ENCODE data around the gene TMC3.
"Not testable (repeated sequence)": the region's sequence is repeated elsewhere in the genome, so short reads cannot be mapped to it uniquely, and the experiment has no call there.

The TMC3 gene

DNA sequence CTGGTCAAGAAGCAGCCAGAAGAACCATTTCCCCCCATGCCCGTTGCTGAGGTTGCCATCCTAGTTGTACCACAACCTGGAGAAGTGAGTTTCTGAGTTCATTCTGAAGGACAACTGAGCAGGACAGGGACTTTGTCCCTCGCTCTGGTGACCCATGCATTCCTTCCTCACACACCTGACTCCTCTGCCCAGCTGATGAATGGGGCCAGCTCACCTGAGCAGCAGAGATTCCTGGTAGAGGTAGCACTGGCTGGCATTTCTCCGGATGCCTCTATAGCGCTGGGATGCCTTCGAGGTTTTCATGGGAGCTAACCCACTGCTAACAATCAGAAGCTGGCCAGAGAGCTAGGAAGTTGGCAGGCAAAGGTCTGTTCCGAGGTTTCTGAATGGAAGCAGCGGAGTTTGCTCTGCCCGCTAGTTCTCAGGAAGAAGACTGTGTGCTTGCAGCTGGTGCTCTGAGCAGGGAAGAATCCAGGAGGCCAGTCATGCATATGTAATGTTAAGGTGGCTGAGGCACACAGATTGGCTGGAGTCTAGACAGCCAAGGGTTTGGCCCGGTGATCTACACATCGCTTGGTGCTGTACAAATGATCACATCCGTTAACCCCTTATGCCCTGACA, at the start of gene TMC3:
Gene TMC3 (minus strand): TSS at position 439 of the 621 bp plus-strand sequence. CDS start 136 bp downstream, at position 303.
- TF ChIP-seq, protein P1, sequence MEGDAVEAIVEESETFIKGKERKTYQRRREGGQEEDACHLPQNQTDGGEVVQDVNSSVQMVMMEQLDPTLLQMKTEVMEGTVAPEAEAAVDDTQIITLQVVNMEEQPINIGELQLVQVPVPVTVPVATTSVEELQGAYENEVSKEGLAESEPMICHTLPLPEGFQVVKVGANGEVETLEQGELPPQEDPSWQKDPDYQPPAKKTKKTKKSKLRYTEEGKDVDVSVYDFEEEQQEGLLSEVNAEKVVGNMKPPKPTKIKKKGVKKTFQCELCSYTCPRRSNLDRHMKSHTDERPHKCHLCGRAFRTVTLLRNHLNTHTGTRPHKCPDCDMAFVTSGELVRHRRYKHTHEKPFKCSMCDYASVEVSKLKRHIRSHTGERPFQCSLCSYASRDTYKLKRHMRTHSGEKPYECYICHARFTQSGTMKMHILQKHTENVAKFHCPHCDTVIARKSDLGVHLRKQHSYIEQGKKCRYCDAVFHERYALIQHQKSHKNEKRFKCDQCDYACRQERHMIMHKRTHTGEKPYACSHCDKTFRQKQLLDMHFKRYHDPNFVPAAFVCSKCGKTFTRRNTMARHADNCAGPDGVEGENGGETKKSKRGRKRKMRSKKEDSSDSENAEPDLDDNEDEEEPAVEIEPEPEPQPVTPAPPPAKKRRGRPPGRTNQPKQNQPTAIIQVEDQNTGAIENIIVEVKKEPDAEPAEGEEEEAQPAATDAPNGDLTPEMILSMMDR (IDR thresholded peaks at IDR 0.05; ENCODE audit: extremely low read depth, missing control alignments): no peak
- DNase-seq (ENCODE audit: low spot score): no peak

DNA sequence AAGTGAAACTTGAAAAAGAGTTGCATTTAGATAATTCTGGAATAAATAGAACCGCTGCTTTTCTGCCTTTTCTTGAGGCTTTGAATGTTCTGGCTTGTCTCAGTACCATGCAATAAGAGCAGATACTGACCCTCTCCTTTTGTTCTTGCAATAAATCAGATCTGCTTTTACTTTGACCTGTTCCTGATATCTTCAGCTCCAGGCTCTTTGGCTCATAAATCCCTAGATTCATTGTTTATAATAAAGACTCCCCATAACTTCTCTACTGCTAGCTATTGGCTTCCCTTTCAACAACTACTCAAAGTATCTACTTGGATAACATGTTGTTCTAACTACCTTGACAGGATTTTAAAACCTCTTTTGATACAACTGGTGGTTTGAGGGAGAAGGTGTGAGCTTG, 47.4 kb upstream of the TMC3 start:
- TF ChIP-seq, protein P1 (IDR thresholded peaks at IDR 0.05; ENCODE audit: extremely low read depth, missing control alignments): no peak
- DNase-seq (ENCODE audit: low spot score): no peak

- TF ChIP-seq, protein P1 (IDR thresholded peaks at IDR 0.05; ENCODE audit: extremely low read depth, missing control alignments): no peak
- no peak for DNase-seq (ENCODE audit: low spot score)
Observed at GRCh38 chr15:81419332-81419943, 45.4 kb upstream of the TMC3 start.

GRCh38 chr15:81418891-81419290, 44.9 kb upstream of the TMC3 start:
- DNase-seq (ENCODE audit: low spot score): no peak
- TF ChIP-seq, protein P1 (IDR thresholded peaks at IDR 0.05; ENCODE audit: extremely low read depth, missing control alignments): no peak

GRCh38 chr15:81418444-81418843, 44.4 kb upstream of the TMC3 start:
- no peak for DNase-seq (ENCODE audit: low spot score)
- TF ChIP-seq, protein P1 (IDR thresholded peaks at IDR 0.05; ENCODE audit: extremely low read depth, missing control alignments): no peak

DNA sequence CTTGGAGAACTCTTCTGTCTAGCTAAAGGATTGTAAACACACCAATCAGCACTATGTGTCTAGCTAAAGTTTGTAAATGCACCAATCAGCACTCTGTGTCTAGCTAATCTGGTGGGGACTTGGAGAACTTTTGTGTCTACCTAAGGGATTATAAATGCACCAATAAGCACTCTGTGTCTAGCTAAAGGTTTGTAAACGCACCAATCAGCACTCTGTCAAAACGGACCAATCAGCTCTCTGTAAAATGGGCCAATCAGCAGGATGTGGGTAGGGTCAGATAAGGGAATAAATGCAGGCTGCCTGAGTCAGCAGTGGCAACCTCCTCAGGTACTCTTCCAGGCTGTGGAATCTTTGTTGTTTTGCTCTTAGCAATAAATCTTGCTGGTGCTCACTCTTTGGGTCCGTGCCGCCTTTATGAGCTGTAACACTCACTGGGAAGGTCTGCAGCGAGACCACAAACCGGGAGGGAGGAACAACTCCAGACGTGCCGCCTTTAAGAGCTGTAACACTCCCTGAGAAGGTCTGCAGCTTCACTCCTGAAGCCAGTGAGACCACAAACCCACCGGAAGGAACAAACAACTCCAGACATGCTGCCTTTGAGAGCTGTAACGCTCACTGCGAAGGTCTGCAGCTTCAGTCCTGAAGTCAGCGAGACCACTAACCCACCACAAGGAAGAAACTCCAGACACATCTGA, 40.4 kb upstream of the TMC3 start:
- not testable (repeated sequence) for DNase-seq (ENCODE audit: low spot score)

DNA sequence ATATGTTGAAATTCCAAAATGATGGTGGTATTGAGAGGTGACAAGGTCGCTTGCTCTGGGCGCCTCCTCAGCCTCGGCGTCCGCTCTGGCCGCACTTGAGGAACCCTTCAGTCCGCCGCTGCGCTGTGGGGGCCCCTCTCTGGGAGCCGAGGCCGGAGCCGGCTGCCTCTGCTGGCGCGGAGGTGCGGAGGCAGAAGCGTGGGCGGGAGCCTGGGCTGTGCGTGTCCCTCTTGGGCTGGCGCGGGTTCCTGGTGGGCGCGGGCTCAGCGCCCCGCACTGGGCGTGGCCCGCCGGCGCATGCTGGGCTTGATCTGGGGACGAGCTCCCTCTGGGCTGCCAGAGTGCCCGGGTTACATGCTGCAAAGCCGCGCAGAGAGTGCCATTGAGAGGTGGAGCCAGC, 39.8 kb upstream of the TMC3 start:
- DNase-seq (ENCODE audit: low spot score): no peak
- TF ChIP-seq, protein P1 (IDR thresholded peaks at IDR 0.05; ENCODE audit: extremely low read depth, missing control alignments): no peak
